Stimulated activated CD4-positive, alpha-beta T cell treated with anti-CD3 and anti-CD28 coated beads, Interleukin-2, amount 100 ng/mL, for 24 hours (primary cell): ENCODE results near the gene CADPS2.
"Not testable (repeated sequence)": the region's sequence is repeated elsewhere in the genome, so short reads cannot be mapped to it uniquely, and the experiment has no call there.

Experiments used
- DNase-seq, 2 donors: peaks; one replicate each; pipeline ENCODE4 v3.0.0-alpha.2; 2020

CADPS2 gene

GRCh38 chr7:122849322-122849956 is 36.8 kb downstream of the CADPS2 start:
- no peak for DNase-seq

GRCh38 chr7:122847871-122848473 is 38.3 kb downstream of the CADPS2 start:
- no peak for DNase-seq

DNA sequence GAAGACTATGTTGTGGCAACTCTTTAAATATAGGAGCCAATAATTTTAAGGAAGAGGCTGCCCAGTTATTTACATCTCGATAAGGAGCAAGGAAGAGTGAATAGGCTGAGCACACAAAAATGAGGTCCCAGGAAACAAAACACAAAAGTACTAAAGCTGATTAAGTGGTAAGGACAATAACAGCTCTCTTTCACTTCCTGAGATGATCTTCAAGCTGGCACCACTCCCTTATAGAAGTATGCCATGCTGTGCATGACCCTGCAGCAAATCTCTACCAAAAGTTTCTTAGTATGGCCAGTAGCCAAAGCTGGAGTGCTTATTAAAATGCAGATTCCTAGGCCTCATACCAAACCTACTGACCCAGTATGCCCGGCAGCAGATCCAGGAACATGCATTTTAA is 39.7 kb downstream of the CADPS2 start:
- no peak for DNase-seq

GRCh38 chr7:122845286-122845685 is 41.0 kb downstream of the CADPS2 start:
- no peak for DNase-seq

GRCh38 chr7:122844191-122844988 is 41.9 kb downstream of the CADPS2 start:
- no peak for DNase-seq

DNA sequence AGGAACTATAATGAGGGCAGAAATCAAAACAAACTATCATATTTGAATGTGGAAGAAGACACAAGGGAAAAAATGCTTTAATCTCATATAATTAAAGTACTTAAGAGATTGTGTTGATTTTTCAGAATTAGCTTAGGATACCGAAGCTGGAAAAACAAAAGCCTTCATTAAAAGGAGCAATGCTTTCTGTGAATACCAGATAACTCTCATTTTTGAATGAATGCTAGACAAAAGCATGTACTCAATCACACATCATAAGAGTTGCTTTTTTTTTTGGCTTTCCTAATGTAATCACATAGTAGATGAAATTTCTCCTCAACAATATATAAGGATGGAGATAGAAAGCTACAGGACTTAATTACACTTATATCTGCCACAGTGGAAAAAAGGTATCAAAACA is 43.3 kb downstream of the CADPS2 start:
- DNase-seq: no peak

GRCh38 chr7:122836286-122836685 is 50.0 kb downstream of the CADPS2 start:
- DNase-seq: not testable (repeated sequence)

GRCh38 chr7:122834571-122834942 is 51.7 kb downstream of the CADPS2 start:
- not testable (repeated sequence) for DNase-seq

DNA sequence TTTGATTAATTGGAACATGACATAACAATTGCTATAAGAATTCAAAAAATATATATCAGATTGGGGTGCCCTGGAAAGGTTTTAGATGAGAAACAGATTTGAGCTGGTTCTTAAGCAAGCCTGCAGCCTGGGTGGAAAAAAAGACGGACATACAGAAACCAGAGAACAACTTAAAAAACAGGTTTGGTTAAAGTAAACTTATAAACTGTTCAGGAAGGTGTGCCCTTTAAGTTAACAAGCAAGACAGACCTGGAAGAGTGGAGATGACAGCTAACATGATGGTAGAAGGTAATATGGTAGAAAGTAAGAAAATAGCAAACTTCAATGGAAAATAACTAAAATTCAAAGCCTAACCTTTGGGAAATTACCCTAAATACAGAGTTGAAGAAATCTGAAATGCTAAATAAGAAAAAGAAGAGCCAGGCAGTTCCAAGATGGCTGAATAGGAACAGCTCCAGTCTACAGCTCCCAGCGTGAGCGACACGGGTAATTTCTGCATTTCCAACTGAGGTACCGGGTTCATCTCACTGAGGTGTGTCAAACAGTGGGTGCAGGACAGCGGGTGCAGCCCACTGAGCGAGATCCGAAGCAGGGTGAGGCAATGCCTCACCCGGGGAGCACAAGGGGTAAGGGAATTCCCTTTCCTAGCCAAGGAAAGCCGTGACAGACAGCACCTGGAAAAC is 52.2 kb downstream of the CADPS2 start:
- DNase-seq: no peak

DNA sequence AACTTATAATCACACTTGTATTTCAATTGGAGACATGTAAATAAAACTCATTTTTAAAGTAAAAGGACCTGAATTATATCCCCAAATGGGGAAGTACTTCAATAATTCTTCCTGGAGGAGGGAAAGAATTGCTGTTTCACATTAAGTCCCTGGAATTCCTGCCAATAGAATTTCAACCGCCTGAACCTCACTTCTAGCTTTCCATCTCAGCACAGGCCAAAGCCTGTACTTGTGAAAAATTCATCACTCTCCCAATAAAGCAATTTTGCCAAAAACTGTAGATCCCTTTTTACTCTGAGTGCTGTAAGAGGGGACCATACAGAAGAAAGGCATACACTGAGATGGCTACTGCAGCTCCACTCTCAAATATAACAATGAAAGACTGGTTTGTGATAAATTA is 54.8 kb downstream of the CADPS2 start:
- DNase-seq: no peak

DNA sequence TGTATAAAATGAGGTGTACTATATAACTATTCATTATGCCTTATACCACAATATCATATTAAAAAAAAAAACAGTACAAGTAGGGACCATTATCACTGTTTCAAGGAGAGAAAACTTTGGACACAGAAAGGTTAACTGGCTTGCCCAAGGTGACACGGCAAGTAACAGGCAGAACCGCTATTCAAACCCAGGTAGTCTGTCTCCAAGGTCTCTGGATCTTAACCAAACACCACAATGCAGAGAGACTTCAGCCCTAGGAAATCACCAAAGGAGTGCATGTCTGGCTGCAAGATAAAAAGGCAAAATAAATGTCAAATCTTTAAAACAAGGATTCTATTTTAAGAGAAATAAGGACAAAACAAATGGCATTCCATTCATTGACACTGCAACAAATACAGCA is 56.3 kb downstream of the CADPS2 start:
- no peak for DNase-seq

DNA sequence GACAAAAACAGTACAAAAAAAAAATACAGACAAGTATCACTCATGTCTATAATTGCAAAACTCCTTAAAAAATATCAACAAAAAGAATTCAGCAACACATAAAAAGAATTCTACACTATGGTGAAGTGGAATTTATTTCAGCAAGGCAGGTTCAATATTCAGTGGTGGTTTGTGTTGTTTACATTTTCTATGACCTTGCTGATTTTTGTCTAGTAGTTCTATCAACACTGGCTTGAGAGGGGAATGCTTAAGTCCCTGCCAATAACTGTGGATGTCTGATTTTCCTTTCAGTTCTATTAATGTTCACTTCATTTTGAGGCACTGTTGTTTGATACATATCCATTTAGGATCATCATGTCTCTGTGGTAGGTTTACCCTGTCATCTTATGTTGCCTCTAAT is 58.5 kb downstream of the CADPS2 start:
- DNase-seq: no peak

- no peak for DNase-seq
These were observed 72.4 kb downstream of the CADPS2 start for GRCh38 chr7:122813845-122814244.

- DNase-seq: no peak
These were observed 82.4 kb downstream of the CADPS2 start for GRCh38 chr7:122803851-122804250.

DNA sequence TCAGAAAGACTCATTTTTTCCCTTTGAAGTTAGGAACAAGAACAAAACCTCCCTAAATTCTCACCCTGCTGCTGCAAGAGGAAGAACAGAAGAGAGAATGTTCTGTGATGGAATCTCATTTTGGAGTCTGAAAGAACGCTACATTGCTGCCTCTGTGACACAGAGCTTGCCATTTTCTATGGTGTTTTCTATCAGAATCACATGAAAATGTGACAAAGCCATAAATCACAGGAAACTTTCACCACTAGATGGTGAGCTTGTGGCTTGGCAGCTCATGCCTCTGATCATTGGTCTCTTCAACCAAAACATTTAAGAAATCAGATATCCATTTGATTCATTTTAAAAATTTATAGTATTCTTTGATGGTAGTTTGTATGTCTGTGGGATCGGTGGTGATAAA is 82.9 kb downstream of the CADPS2 start:
- no peak for DNase-seq

GRCh38 chr7:122802301-122802751 is 83.9 kb downstream of the CADPS2 start:
- DNase-seq: no peak

- no peak for DNase-seq
These were observed 94.2 kb downstream of the CADPS2 start for GRCh38 chr7:122791959-122792545.

DNA sequence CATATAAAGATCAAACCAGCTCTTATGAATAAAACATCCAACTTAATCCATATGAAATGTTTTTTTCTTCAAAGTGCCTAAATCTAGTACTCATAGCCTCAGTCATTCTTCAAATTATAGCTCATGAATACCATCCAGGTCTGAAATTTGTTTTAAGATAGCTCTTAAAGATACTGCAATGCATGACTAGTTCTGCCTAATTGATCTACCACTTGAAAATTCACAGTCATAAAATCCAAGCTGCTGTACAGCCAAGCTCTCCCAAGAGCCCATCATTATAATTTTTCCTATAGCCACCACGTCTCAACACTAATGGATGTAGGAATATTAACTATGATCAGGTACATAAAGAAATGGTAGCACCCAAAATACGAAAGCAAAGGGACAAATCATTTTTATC is 95.7 kb downstream of the CADPS2 start:
- DNase-seq: no peak

DNA sequence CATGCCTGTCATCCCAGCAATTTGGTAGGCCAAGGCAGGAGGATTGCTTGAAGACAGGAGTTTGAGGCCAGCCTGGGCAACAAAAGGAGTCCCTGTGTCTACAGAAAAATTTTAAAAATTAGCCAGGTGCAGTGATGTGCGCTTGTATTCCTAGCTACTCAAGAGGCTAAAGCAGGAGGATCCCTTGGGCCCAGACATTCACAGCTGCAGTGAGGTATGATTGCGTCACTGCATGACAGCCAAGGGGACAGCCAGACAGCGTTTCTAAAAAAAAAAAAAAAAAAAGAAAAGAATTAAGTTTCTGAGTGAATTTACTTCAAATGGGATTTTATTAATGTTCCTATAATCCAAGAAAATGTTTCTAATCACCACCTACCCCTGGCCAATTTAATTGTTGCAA is 96.1 kb downstream of the CADPS2 start:
- no peak for DNase-seq

DNA sequence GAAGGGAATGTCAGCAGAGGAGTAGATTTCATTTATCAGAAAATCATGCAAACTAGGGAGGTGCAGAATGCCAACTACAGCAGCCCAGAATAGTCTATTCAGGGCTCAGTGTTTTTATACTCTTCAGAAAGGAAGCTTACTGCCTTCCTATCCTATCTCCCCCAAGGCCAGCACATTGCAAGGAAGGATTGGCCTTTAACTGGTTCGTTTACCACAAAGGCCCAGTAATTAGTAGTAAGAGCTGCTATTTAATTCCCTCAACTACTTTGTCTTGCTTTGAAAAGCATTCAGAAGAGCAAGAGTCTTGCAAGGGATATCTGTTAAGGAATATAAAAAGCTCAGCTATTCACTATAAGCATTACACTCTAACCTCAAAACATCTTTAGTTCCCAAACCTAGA is 97.1 kb downstream of the CADPS2 start:
- DNase-seq: no peak

GRCh38 chr7:122770686-122771335 is 115.4 kb downstream of the CADPS2 start:
- no peak for DNase-seq

GRCh38 chr7:122768827-122769226 is 117.4 kb downstream of the CADPS2 start:
- DNase-seq: no peak

DNA sequence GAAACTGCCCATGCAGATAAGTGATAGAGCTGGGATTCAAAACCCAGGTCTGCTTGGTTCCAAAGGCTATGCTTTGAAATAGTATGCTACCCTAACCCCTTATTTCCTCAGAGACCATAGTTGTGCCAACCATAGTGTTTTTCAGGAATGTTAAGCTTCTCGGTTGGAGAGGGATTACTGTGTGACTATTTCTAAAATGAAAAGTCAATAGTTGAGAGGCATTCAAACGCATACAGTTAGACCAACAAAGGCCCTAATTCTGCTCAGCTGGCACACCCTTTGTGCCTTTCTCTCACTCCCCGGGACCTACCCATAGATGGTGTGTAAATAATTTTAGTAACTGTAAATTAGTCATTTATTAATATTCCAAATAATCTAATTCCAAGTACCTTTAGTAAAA is 118.9 kb downstream of the CADPS2 start:
- no peak for DNase-seq
